ENCODE data around the gene MED15.

Gene MED15

DNA sequence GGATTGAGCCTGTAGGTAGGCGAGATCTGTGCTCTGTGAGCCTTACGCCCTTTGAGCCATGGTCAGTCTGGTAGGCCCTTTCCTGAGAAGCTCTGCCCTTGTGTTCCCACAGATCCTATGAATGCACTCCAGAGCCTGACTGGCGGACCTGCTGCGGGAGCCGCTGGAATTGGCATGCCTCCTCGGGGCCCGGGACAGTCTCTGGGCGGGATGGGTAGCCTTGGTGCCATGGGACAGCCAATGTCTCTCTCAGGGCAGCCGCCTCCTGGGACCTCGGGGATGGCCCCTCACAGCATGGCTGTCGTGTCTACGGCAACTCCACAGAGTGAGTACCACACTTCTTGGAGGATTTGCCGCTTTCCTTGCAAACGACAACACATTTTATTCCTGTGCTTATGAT lies 47.4 kb downstream of the MED15 start:
- Histone ChIP-seq H3K4me3 (ENCODE audit: low read depth in 1 of 2, low read length in 1 of 2) (no peak overlapping the region), H3K9me3 (no peaks in the 10 kb centered on the region), H3K4me1 (ENCODE audit: control insufficient read depth in 1 of 2, insufficient read depth in 1 of 2, low read depth in 1 of 2, low read length in 1 of 2) (peaks cover 0 to 3% of the 10 kb centered on the region in 2 experiments), H3K27me3 (no peaks in the 10 kb centered on the region), H3K27ac (no peak overlapping the region), H3K36me3 (peaks cover 89% of the 10 kb centered on the region)
- no peak for TF ChIP-seq CTCF (IDR thresholded peaks at IDR 0.05)

- peaks cover 0 to 3% of the 10 kb centered on the region in 2 experiments for H3K4me1 ChIP-seq (ENCODE audit: control insufficient read depth in 1 of 2, insufficient read depth in 1 of 2, low read depth in 1 of 2, low read length in 1 of 2)
- TF ChIP-seq CTCF (IDR thresholded peaks at IDR 0.05) = no peak
Measured at GRCh38 chr22:20558534-20558933, 51.1 kb downstream of the MED15 start.

GRCh38 chr22:20559174-20559760 lies 51.9 kb downstream of the MED15 start:
- Histone ChIP-seq H3K9me3 (no peaks in the 10 kb centered on the region), H3K4me3 (ENCODE audit: low read depth in 1 of 2, low read length in 1 of 2) (no peak overlapping the region), H3K4me1 (ENCODE audit: control insufficient read depth in 1 of 2, insufficient read depth in 1 of 2, low read depth in 1 of 2, low read length in 1 of 2) (peaks cover 0 to 3% of the 10 kb centered on the region in 2 experiments), H3K36me3 (peaks cover 77% of the 10 kb centered on the region), H3K27me3 (no peaks in the 10 kb centered on the region), H3K27ac (no peak overlapping the region)
- no peak for TF ChIP-seq CTCF (IDR thresholded peaks at IDR 0.05)

More at GRCh38 chr22:20558534-20558933, 51.1 kb downstream of the MED15 start:
- H3K36me3 ChIP-seq = peaks cover 80% of the 10 kb centered on the region
- no peak overlapping the region for H3K27ac ChIP-seq
- H3K27me3 ChIP-seq = no peaks in the 10 kb centered on the region
- H3K4me3 ChIP-seq (ENCODE audit: low read depth in 1 of 2, low read length in 1 of 2) = no peak overlapping the region
- no peaks in the 10 kb centered on the region for H3K9me3 ChIP-seq

GRCh38 chr22:20560716-20561115 lies 53.3 kb downstream of the MED15 start:
- H3K27me3 ChIP-seq = no peaks in the 10 kb centered on the region
- H3K36me3 ChIP-seq = peaks cover 77% of the 10 kb centered on the region
- peaks cover 0 to 3% of the 10 kb centered on the region in 2 experiments for H3K4me1 ChIP-seq (ENCODE audit: control insufficient read depth in 1 of 2, insufficient read depth in 1 of 2, low read depth in 1 of 2, low read length in 1 of 2)
- no peak overlapping the region for H3K27ac ChIP-seq
- H3K4me3 ChIP-seq (ENCODE audit: low read depth in 1 of 2, low read length in 1 of 2) = no peak overlapping the region
- no peak for TF ChIP-seq CTCF (IDR thresholded peaks at IDR 0.05)
- H3K9me3 ChIP-seq = no peaks in the 10 kb centered on the region

DNA sequence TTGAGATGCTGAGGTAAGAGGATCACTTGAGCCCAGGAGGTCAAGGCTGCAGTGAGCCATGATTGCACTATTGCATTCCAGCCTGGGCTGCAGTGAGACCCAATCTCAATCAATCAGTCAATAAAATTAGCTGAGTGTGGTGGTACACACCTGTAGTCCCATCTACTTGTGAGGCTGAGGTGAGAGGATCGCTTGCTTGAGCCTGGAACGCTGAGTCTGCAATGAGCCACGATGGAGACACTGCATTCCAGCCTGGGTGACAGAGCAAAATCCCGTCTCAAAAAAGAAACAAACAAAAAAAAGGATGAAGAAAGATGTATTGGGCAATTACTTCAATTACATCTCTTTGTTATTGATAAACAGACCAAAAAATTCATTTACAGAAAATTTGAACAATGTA lies 54.5 kb downstream of the MED15 start:
- no peaks in the 10 kb centered on the region for H3K27me3 ChIP-seq
- H3K9me3 ChIP-seq = no peaks in the 10 kb centered on the region
- no peak overlapping the region for H3K4me3 ChIP-seq (ENCODE audit: low read depth in 1 of 2, low read length in 1 of 2)
- H3K4me1 ChIP-seq (ENCODE audit: control insufficient read depth in 1 of 2, insufficient read depth in 1 of 2, low read depth in 1 of 2, low read length in 1 of 2) = peaks cover 0 to 3% of the 10 kb centered on the region in 2 experiments
- H3K36me3 ChIP-seq = peaks cover 80% of the 10 kb centered on the region
- TF ChIP-seq CTCF (IDR thresholded peaks at IDR 0.05) = no peak
- no peak overlapping the region for H3K27ac ChIP-seq
